ENCODE results near the gene GTF2E1.

DNA sequence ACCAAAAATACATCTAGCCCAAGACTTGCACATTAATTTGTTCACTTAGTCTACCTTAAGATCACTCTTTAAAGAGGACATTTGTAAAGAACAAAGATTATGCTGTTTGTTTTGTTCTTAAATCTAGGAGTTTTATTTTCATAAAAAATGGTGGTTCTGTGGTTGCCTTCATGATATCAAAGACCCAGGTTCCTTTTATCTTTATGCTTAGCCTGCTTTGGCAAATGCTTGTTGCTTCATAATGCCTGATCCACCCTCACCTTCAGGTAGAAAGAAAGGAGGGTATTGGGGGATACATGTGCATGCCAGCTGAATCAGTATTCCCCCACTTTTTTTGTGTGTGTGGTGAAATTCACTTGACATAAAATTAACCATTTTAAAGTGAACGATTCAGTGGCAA, 48.5 kb downstream of the GTF2E1 start:
- TF ChIP-seq POLR2A (IDR thresholded peaks at IDR 0.05; ENCODE audit: low read depth, low read length) (no peak), CEBPB (IDR thresholded peaks at IDR 0.05; ENCODE audit: low read depth, low read length) (no peak), MAZ (IDR thresholded peaks at IDR 0.05; ENCODE audit: borderline replicate concordance, low read depth, low read length) (no peak), RFX5 (IDR thresholded peaks at IDR 0.05; ENCODE audit: low read depth, low read length) (no peak), CHD1 (IDR thresholded peaks at IDR 0.05; ENCODE audit: low read depth, low read length) (no peak)
- TF ChIP-seq, protein P1, sequence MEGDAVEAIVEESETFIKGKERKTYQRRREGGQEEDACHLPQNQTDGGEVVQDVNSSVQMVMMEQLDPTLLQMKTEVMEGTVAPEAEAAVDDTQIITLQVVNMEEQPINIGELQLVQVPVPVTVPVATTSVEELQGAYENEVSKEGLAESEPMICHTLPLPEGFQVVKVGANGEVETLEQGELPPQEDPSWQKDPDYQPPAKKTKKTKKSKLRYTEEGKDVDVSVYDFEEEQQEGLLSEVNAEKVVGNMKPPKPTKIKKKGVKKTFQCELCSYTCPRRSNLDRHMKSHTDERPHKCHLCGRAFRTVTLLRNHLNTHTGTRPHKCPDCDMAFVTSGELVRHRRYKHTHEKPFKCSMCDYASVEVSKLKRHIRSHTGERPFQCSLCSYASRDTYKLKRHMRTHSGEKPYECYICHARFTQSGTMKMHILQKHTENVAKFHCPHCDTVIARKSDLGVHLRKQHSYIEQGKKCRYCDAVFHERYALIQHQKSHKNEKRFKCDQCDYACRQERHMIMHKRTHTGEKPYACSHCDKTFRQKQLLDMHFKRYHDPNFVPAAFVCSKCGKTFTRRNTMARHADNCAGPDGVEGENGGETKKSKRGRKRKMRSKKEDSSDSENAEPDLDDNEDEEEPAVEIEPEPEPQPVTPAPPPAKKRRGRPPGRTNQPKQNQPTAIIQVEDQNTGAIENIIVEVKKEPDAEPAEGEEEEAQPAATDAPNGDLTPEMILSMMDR (conservative IDR thresholded peaks at IDR 0.05; ENCODE audit: low read depth, low read length): no peak

All from IMR-90 (cell line).